Measurements from ENCODE around the gene SCFD2. TPM values are rescaled to one million over a fixed set of nuclear protein-coding genes. Genes with fewer than 3 reads are reported as not detected.

SCFD2 gene
- total RNA-seq, 1 donor from 2014 or later, result 13.2 TPM

DNA sequence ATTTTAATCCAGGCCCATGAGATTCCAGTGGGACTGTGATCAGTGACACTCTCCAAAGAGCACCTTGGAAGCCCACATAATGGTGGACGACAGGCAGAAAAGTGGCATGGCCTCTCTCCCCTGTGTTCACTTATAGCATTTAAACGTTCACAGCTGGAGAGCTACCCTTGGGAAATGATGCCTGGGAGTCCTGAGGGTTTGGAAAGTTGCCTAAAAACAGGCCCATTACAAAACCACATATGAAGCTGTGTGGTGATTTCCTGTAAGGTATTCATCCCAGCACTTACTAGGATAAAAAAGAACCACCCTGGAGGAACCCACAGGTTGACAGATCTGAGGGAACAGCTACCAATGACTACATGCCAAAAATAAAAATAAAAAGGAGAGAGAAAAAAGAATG, 310.6 kb downstream of the SCFD2 start:
- ATAC-seq, result no peak
- TF ChIP-seq, protein P1, sequence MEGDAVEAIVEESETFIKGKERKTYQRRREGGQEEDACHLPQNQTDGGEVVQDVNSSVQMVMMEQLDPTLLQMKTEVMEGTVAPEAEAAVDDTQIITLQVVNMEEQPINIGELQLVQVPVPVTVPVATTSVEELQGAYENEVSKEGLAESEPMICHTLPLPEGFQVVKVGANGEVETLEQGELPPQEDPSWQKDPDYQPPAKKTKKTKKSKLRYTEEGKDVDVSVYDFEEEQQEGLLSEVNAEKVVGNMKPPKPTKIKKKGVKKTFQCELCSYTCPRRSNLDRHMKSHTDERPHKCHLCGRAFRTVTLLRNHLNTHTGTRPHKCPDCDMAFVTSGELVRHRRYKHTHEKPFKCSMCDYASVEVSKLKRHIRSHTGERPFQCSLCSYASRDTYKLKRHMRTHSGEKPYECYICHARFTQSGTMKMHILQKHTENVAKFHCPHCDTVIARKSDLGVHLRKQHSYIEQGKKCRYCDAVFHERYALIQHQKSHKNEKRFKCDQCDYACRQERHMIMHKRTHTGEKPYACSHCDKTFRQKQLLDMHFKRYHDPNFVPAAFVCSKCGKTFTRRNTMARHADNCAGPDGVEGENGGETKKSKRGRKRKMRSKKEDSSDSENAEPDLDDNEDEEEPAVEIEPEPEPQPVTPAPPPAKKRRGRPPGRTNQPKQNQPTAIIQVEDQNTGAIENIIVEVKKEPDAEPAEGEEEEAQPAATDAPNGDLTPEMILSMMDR (IDR thresholded peaks at IDR 0.05), result no peak
- no peaks in the 10 kb centered on the region for H3K36me3 ChIP-seq
- no peak overlapping the region for H3K4me3 ChIP-seq
- H3K9me3 ChIP-seq, result no peaks in the 10 kb centered on the region
- DNase-seq, result no peak
- H3K27me3 ChIP-seq (ENCODE audit: low read depth), result no peaks in the 10 kb centered on the region
- no peaks in the 10 kb centered on the region for H3K4me1 ChIP-seq
- intact Hi-C loops (cut with DNase I), result no loop called here
- H3K27ac ChIP-seq, result no peak overlapping the region

DNA sequence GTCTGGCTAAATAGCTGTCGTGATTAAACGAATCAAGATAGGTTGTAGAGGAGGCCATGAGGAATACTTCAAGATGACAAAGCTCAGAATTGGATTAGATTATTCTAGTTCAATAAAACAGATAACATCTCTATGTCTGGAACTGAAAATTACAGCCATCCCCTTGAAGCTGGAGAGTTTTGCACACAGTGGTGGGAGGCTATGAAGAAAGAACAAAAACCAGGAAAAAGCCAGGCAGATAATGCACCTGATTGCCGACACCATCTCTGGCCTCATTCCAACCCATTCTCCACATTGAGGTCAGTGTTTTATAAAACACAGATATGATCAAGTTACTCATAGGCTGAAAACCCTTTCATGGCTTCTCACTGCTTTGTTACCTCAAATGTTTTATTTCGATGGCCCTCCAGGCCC, 315.5 kb downstream of the SCFD2 start:
- no peaks in the 10 kb centered on the region for H3K27me3 ChIP-seq (ENCODE audit: low read depth)
- H3K4me1 ChIP-seq, result no peaks in the 10 kb centered on the region
- H3K9me3 ChIP-seq, result no peaks in the 10 kb centered on the region
- TF ChIP-seq, protein P1 (IDR thresholded peaks at IDR 0.05), result no peak
- H3K36me3 ChIP-seq, result no peaks in the 10 kb centered on the region
- H3K4me3 ChIP-seq, result no peak overlapping the region
- DNase-seq (no peak), ATAC-seq (no peak)
- intact Hi-C loops (cut with DNase I), result no loop called here
- H3K27ac ChIP-seq, result no peak overlapping the region

DNA sequence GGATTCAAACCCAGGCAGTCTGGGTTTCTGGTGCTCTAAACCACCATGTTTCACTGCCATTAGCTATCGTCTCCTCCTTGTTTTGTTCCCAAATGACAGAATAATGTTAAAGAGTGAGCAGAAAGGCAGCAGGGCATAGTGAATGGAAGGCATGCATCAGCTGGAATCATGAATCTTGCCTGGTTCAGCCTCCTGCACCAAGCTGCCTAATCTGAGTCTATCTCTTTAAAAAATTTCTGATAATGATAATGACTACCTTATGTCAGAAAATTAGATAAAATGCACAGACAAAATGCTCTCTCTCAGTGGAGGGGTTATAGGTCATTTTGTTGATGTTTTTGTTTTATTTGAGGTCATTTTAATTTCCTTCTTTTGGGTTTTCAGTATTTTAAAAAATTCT, 316.3 kb downstream of the SCFD2 start:
- intact Hi-C loops (cut with DNase I), result no loop called here
- no peaks in the 10 kb centered on the region for H3K27me3 ChIP-seq (ENCODE audit: low read depth)
- H3K4me3 ChIP-seq, result no peak overlapping the region
- ATAC-seq (no peak), DNase-seq (no peak)
- no peaks in the 10 kb centered on the region for H3K4me1 ChIP-seq
- no peaks in the 10 kb centered on the region for H3K9me3 ChIP-seq
- H3K27ac ChIP-seq, result no peak overlapping the region
- TF ChIP-seq, protein P1 (IDR thresholded peaks at IDR 0.05), result no peak
- H3K36me3 ChIP-seq, result no peaks in the 10 kb centered on the region

DNA sequence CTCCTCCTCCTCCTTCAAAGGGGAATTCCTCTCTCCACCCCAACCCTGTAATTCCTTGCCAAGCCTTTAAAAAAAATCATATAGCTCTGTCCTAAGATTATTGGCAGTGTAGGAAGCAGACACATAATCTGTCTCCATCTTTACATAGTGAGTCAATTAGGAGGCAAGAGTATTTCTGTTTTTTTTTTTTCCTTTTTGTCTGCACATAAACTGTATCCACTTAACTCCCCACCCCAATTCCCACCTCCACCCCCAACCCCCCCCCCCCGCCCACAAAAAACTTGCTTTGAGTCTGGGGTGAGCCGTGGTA, 321.3 kb downstream of the SCFD2 start:
- DNase-seq, result no peak

DNA sequence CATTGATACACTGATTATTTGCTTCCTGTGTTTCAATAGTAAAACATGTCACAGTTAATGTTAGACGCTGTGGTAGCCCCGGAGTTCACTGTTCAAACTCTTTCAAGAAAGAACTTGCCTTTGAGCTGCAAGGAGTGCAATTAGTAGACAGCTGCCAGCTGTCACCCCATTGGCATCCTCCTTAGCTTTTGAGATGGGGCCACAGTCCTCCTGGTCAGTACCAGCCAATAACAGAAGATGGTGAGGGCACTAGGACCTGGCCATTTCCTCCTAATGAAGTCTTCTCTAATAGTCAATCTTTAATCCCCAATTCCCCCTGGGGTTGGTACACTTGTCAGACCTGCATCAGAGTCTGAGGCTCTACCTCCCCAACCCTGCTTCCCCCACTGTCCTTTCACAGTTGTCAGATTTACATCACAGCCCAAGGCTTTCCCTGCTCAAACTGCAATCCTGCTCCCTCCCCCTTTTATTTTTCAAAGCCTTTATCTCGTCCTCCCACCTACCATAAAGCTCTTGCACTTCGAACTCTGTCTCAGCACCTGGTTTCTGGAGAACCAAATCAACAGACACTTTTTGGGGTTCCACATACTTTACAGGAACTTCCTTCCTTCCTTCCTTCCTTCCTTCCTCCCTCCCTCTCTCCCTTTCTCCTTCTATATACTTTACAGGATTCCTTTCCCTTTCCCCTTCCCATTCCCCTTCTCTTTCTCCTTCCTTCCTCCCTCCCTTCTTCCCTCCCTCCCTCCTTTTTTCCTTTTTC, 321.8 kb downstream of the SCFD2 start:
- Histone ChIP-seq H3K36me3 (no peaks in the 10 kb centered on the region), H3K27me3 (ENCODE audit: low read depth) (no peaks in the 10 kb centered on the region), H3K27ac (no peak overlapping the region), H3K4me1 (no peaks in the 10 kb centered on the region), H3K9me3 (no peaks in the 10 kb centered on the region), H3K4me3 (no peak overlapping the region)
- no peak for ATAC-seq
- no peak for DNase-seq
- TF ChIP-seq, protein P1 (IDR thresholded peaks at IDR 0.05), result no peak
- intact Hi-C loops (cut with DNase I), result no loop called here

More for the DNA sequence above, 321.3 kb downstream of the SCFD2 start:
- intact Hi-C loops (cut with DNase I), result no loop called here
- no peaks in the 10 kb centered on the region for H3K36me3 ChIP-seq
- H3K4me3 ChIP-seq, result no peak overlapping the region
- H3K4me1 ChIP-seq, result no peaks in the 10 kb centered on the region
- H3K27ac ChIP-seq, result no peak overlapping the region
- ATAC-seq, result no peak
- H3K9me3 ChIP-seq, result no peaks in the 10 kb centered on the region
- H3K27me3 ChIP-seq (ENCODE audit: low read depth), result no peaks in the 10 kb centered on the region
- TF ChIP-seq, protein P1 (IDR thresholded peaks at IDR 0.05), result no peak

Measured in lower lobe of right lung (tissue), 2 donors.